Middle frontal gyrus (tissue), 1 donor: ENCODE results near the gene EPS8.
"Not testable (repeated sequence)": the region's sequence is repeated elsewhere in the genome, so short reads cannot be mapped to it uniquely, and the experiment has no call there.

Source experiments
- DNase-seq: peaks from one replicate; pipeline ENCODE4 v3.0.0-alpha.2; 2015; ENCODE audit warnings: low spot score; ENCODE audit errors: extremely low spot score

EPS8 gene

DNA sequence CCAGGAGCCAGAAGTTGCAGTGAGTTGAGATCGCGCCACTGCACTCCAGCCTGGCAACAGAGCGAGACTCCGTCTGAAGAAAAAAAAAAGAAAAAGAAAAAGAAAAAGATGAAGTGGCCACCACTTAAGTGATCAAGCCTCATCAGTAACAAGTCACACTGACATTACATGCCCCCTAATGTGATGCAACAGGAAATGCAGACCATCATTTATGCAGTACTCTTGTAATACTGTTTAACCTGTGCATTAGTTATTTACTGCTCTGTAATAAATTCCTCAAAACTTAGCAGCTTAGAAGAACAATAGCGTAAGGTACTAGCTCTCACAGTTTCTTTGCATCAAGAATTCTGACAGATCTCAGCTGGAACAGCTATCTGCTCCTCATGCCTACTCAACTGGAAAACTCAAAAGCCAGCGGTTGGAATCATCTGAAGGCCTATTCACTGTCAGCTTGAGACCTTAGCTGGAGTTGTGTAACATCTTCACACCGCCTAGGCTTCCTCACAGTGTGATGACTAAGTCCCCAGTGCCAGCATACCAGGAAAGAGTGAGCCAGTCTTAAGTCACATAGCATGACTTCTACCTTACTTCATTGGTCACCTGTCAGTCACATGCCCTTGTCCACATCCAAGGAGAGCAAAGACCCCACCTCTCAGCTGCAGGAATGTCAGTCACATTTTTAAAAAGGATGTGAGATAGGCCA, 31.5 kb downstream of the EPS8 start:
- DNase-seq, result no peak

DNA sequence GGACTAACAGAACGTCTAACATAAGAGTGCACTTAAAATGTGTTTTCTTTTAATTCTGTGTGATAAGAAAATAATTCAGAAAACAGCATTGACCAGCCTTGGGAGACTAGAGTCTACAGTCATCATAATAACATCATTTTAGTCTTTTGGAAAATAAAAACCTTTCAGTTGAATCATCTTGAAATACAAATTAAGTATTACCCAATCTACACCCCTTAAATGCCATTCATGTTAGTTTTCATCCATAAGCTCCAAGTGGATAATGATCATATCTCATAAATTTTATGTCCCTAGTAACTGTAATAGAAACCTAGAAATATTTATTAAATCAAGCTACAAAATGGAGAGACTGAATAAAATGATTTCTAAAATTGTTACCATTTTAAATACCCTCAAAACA, 32.4 kb downstream of the EPS8 start:
- no peak for DNase-seq

DNA sequence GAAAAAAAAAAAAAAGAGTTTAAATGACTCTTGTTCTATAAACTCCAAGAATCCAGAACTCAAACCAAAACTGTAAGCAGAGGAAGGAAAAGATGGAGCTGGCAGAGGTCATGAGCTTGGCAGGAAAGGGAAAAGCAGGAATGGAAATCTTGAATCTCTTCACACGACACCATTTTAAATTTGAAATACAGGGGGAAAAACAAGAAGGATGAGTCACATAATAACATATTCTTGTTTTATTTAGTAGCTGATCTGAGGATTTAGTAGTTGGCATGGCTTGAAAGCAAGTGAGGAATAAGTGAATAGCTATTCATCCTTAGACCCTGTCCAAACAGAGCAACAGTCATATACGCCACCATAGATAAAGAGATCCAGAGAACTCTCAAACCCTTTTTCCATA, 35.0 kb downstream of the EPS8 start:
- DNase-seq, result no peak

DNA sequence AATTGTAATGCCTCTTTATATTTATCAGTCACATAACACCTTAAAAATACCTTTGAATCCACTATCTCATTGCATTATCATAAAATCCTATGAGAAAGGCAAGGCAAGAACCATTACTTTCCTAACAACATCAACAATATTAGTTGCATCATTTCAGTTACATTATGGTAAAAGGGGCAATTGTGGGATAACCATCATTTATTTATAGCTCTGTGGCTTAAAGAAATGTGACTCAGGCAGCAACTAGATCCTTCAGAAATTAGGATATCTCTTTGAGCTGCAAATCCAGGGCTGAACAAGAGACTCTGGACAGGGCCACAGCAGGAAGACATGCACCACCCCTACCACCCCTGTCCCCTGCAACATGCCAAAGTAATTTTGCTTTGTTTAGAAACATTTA, 36.4 kb downstream of the EPS8 start:
- DNase-seq, result no peak

DNA sequence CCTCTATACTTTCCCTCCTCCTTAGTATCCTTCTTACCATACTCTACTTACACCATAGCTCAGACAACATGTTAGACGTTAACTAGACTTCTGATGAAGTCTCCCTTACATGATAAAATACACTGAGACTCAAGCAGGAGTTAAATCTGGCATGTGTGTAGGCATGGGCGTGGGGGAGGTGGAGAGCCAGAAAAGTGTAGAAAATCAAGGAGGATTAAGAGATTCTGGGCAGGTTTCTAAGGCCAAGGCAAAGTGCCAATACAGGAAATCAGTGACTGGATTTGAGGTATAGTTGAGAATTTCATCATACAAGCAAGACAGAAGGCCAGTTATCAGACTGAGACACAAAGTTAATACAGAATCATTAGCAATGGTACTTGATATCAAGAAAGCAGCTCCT, 37.4 kb downstream of the EPS8 start:
- no peak for DNase-seq

DNA sequence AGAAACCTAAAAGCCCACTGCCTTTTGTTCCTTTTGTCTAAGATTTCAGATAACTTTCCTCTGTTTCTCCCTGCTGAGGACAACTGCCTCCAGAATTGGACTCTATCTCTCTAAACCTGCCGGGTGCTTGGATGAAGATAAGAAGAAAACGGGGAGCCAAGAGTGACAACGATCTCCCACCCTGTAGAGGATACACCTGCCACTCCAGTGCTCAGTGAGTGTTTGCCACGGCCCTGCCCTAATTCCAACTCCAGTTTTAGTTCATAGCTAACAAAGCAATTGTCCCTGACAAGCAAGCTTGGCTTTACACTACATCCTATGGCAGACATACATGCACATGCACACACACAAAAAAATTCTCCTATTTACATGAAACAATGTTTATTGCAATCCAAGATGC, 39.3 kb downstream of the EPS8 start:
- no peak for DNase-seq

DNA sequence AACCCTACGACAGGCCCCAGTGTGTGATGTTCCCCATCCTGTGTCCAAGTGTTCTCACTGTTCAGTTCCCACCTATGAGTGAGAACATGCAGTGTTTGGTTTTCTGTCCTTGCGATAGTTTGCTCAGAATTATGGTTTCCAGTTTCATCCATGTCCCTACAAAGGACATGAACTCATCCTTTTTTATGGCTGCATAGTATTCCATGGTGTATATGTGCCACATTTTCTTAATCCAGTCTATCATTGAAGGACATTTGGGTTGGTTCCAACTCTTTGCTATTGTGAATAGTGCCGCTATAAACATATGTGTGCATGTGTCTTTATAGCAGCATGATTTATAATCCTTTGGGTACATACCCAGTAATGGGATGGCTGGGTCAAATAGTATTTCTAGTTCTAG, 47.3 kb downstream of the EPS8 start:
- DNase-seq, result not testable (repeated sequence)

DNA sequence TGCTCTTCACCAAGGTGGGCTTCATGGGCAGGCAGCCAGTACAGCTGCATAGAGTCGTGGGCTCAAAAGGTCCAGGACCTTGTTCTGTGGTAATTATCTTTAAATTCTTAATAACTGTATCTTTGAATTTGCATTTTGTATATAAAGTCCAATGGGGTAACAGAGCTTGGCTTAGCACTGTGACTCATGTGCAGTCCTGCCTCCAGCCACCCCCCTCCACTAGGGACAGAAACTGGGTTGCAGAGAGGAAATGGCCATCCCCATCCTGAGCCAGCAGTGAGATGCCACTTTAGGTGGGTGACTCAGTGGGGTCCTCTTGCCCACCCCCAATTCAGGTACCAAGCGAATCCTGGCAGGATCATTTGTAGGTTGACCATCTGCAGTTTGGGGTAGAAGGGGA, 48.1 kb downstream of the EPS8 start:
- DNase-seq, result no peak

DNA sequence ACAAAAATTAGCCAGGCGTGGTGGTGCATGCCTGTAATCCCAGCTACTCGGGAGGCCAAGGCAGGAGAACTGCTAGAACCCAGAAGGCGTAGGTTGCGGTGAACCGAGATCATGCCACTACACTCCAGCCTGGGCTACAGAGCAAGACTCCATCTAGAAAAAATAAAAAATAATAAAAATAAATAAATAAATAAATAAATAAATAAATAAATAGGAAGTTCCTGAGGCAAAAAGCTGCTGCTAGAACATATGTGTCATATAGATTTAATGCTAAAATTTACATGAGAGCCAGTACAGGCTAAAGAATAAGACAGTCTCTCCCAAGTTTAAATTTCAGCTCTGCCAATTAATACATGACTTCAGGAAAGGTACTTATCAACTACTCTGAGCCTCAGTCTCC, 48.8 kb downstream of the EPS8 start:
- not testable (repeated sequence) for DNase-seq

DNA sequence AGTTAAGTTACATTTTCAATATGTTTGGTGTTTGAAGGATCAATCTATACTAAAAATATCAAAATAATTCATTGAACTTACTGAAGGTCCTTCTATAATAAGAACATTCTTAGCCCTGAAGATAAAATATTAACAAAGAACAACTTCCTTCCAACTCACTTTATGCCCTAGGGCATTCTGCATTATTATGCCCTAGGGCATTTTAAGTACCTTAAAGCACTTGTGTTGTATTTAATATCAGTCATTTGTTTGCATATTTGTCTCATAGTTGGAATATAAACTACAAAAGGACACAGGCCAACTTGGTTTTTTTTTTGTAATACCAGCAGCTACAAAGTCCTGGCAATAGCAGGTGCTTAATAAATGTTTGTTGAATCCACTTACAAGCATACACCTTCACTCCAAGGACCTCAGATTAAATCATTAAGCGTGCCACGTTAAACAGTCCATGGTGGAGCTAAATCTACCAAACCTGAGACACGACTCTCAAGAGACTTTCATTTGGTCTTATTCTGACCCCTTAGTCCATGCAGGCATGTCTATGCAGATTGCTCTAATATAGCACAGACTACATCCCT, 50.7 kb downstream of the EPS8 start:
- DNase-seq, result no peak

DNA sequence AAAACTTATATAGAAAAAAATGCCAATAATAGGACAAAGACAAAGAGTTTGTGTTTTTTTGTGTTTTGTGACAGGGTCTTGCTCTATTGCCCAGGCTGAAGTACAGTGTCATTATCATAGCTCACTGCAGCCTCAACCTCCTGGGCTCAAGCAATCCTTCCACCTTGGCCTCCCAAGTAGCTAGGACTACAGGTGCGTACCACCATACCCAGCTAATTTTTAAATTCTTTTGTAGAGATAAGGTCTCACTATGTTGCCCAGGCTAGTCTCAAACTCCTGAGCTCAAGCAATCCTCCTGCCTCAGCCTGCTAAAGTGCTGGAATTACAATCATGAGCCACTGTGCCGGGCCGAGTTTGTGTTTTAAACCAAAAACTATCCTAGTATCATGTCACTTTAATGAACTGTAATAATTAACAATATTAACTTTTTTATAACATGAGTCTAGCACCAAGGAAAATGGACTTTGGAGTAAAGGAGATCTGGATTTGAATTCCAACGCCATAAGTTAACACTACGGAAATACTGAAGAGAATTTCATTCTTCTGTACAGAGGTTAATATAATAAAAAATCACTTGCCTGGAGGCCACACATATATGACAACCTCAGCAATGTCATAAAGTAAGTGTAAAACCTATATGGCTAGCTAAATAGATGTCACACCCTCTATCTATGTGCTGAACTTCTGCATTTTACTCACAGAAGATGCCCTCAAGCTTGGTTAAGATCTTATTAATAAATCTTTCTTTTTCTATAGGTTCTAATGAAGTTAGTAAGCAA, 53.2 kb downstream of the EPS8 start:
- DNase-seq, result no peak

DNA sequence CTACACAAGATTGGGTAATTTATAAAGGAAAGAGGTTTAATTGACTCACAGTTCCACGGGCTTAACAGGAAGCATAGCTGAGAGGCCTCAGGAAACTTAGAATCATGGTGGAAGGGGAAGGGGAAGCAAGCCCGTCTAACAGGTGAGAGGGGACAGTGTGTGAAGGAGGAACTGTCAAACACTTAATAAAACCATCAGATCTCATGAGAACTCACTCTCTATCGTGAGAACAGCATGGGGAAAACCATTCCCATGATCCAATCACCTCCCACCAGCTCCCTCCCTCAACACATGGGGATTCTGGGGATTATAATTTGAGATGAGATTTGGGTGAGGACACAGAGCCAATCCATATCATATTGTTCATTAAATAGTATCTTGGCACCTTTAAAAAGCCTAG, 56.1 kb downstream of the EPS8 start:
- DNase-seq, result no peak

DNA sequence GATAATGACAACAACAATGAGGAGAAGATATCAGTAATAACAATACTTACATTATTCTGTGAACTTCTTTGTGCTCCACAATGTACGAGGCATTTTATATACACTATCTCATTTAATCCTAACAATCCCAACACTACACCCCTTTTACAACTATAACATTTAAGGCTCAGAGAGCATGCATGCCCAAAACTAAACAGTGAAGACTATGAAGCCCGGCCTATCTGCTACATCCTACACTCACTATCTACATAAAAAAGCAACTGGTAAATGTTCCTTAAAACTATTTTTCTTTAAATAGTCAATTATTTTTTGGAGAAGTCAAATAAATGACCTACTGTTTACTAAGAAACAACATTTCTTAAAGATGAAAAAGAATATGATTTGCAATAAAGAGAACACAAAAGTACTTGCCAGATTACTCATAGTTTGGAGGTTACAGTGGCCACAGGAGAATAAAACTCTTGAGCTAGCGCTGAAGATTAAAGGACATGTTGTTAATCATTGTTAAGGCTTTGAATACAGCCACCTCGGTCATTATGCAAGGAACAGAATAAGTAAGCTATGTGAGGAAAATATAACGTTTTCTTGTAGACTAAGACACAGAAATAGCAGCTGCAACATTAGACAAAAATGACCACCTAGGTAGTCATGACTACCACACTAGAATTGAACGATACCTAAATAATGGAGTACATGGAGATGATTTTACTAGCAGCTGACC, 56.7 kb downstream of the EPS8 start:
- no peak for DNase-seq

DNA sequence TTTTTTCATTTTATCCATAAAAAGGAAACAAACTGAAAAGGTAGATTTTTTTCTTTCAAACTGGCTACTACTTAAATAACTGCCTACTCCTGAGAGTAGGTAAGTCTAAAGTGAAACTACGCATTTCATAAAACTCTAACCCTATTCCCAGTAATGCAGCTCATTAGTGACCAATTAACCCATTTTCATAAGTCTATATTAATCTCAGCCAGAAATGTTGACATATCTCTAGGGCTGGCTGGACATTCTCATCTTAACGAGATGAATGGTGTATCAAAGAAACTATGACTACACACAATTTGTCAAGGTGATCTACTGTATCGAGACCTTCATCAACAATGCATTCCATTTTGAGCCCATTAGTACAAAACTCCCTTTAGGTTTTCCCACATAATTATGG, 57.2 kb downstream of the EPS8 start:
- no peak for DNase-seq

DNA sequence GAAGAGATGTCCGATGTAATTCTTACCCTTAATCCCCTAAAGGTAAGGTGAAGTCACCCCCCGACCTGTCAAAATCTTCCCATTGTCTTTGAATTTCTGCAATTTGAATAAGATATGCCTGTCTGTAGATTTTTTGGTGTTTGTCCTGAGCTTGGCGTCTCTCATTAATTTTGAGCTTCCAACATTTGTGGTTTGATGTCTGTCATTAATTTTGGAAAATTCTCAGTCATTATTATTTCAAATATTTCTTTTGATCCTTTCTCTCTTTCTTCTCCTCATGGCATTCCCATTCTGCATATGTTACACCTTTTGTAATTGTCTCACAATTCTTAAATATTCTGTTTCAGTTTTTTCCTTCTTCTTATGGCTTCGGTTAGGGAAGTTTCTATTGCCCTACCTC, 60.1 kb downstream of the EPS8 start:
- DNase-seq, result no peak

DNA sequence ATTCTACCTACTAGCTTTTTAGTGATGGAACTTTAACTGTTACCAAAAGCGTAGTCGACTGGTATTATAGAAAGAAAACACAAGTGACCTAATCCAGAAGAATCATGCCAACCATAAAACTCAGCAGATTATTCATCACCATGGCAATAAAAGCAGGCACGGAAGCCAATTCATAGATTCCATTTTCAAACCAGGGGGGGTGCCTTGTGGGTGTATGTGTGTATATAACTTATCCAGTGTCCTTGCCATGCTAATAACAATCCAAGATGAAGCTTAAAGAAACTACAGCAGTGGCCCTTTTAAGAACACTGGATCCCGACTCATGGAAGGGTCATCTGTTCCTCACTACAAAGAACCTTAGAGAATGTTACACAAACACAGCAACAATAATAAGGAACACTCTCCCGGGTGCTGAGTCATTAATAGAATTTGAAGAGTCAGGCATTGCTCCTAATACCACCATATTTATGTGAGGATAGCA, 61.0 kb downstream of the EPS8 start:
- no peak for DNase-seq

DNA sequence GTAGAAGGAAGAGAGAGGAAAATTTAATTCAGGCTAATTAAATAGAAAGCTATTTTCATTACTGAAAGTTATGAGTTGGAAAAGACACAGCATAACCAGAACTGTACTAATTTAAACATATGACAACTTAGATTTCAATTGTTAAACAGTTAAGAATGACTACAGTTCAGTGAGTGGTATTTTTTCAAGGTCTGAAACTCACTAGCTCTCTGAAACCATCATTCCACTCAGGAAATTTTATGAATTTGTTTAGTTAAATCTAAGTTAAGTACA, 62.4 kb downstream of the EPS8 start:
- no peak for DNase-seq

DNA sequence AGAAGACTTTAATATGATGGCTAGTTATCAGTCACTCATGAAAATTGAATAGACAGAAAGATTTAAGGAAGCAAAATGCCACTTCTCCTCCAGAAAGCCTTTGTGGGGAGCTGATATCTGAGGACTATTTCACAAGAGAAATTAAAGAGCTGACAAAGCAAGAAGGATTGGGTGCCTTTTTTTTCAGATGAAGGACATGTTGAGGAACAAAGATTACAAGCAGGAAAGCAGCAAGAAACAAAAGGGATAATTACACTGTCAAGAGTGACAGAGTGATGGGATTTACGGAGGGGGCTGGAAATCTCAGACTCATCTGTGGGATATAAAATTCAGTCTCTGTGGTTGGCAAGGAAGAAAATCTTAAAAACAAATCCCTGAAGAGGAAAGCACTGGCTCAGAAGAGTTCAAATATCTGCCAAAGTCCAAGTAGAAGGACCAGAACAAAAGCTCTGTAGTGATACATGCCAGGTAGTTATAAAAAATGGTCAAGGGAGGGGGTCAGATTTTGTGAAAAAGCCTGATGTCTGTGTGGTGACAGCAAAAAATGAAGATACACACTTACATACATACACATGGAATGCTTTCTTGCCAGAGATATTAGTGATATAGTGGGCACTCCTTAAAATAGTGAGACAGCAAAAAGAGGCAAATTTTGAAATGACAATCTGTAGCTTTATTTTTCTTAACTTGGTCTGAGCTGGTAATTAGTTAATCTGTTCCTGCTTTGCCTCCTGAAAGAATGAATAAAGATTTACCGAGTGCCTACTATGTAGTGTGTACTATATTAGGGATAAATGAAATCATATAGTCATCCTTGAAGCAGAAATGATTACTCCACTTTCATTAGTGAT, 62.9 kb downstream of the EPS8 start:
- no peak for DNase-seq

DNA sequence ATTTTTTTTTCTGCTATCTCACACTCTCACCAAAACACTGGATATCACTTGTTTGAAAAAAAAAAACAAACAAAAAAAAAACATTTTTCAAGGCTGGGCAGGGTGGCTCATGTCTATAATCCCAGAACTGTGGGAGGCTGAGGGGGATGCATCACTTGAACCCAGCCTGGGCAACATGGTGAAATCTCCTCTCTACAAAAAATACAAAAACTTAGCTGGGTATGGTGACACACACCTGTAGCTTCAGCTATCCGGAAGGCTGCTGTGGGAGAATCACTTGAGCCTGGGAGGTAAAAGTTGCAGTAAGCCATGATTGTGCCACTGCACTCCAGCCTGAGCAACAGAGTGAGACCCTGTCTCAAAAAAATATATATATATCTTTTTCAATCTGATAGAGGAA, 66.2 kb downstream of the EPS8 start:
- DNase-seq, result no peak

DNA sequence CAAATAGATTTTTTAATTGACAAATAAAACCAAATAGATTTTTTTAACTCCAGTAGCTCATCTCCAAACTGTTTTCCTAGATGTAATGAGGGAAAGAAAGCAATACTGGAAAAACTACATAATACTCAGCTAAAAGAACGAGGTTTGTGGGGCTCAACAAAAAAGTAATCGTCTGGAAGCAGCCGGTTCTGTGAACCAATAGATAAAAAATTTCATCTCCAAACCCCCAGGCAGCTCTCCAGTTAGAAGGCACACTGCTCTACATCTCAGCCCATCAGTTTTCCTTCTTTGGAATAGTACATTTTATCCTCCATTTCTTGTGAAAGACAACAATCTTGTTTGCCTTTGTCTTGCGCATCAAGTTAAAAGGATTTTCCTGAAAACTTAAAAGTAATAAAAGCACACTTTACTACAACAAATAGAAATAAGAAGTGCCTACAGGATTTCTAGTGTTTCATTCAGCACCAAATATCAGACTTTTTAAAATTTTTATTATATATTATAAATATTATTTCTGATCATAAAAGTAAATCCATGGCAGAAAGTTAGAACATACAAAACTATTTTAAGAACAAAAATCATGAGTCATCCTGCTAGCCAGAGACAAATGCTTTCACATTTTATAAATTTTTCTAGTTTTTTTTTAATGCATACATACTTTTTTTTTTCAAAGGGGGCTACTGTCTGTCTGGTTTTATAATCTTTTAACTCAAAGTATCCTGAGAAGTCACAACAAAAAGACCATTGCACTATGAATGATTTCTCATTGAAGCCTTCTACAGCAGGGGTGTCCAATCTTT, 67.7 kb downstream of the EPS8 start:
- DNase-seq, result no peak

DNA sequence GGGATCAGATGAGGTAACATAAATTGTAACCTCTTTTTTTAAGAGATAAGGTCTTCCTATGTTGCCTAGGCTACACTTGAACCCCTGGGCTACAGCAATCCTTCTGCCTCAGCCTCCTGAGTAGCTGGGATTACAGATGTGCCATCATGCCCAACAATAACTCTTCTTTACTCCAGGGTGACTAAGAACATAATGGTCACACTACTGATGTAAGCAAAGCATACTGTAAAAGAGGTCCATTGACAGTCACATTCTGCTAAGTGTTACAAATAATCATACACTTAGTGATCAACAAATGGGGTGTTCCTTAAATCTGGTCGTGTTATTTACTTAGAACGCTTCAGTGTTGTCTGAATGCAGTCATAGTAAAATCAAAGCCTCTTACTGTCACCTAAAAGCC, 68.9 kb downstream of the EPS8 start:
- DNase-seq, result no peak
